ENCODE measurements around the gene CCDC192.

DNA sequence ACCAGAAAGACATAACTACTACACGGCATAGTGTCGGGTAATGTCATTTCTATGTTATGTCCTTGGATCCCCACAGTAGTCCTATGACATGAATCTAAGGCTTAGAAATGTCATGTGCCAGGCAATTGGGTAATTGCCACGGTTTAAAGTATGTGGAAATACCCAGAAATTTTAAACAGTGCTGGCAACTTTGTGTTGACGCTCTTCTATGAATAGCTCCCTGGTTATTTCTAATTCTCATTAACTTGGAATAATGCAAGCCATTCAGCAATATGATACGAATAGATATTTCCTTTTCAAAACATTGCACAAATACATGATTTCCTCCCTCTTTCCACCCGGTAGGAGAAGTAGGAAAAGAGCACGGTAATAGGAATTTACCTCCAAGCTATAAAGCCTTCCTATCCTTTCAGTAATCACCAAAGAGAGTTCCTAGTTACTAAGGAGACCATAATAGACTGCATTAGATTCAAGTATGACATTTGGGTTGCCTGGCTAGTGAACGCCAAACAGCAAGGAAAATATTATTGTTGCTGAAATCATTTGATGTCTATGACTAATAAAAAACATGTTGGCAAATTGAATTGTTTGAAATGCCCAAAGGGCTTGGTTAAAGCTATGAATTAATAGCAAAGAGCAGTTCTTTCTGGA, 168.4 kb downstream of the CCDC192 start:
- TF ChIP-seq, protein P1, sequence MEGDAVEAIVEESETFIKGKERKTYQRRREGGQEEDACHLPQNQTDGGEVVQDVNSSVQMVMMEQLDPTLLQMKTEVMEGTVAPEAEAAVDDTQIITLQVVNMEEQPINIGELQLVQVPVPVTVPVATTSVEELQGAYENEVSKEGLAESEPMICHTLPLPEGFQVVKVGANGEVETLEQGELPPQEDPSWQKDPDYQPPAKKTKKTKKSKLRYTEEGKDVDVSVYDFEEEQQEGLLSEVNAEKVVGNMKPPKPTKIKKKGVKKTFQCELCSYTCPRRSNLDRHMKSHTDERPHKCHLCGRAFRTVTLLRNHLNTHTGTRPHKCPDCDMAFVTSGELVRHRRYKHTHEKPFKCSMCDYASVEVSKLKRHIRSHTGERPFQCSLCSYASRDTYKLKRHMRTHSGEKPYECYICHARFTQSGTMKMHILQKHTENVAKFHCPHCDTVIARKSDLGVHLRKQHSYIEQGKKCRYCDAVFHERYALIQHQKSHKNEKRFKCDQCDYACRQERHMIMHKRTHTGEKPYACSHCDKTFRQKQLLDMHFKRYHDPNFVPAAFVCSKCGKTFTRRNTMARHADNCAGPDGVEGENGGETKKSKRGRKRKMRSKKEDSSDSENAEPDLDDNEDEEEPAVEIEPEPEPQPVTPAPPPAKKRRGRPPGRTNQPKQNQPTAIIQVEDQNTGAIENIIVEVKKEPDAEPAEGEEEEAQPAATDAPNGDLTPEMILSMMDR (IDR thresholded peaks at IDR 0.05; ENCODE audit: insufficient read depth, low read length, poor library complexity, severe bottlenecking), result no peak
- TF ChIP-seq EZH2phosphoT487 (conservative IDR thresholded peaks at IDR 0.05; ENCODE audit: low read length), result no peak

All from SU-DHL-6 (cell line).